HEK293 (cell line): ENCODE measurements around the gene HDAC2.
A peak's percentile ranks its signal among the peaks of the same experiment; 100 is the strongest.

Source experiments
- CTCF ChIA-PET: fragments of 350-600 bp; formaldehyde crosslinking; extraction: SDS; loops from one replicate; lab custom pipeline; 2021; ENCODE audit warnings: antibody characterized with exemption; lab: Yijun Ruan, JAX
- POLR2A ChIA-PET: fragments of 300-600 bp; formaldehyde crosslinking; extraction: SDS; loops from one replicate; lab custom pipeline; 2020; ENCODE audit warnings: antibody characterized with exemption, inconsistent platforms; lab: Yijun Ruan, JAX
- H3K27ac ChIP-seq: fragments of 200-500 bp; sonication (Bioruptor generic); 2 replicates; pipeline ENCODE4 v1.5.1; 2014; ENCODE audit warnings: low read depth, low read length, control low read depth, inconsistent platforms; ENCODE audit errors: extremely low read depth
- H3K36me3 ChIP-seq, 2 experiments: fragments of 200-500 bp in 1 of 2; sonication (Bioruptor generic) in 1 of 2; 1 replicate in 1 of 2; 2 replicates in 1 of 2; pipeline ENCODE4 v1.5.1; 2014 to 2017; ENCODE audit warnings: inconsistent platforms in 2 of 2, low read length in 2 of 2; ENCODE audit not compliant: control insufficient read depth in 2 of 2, insufficient read depth in 1 of 2
- H3K4me1 ChIP-seq: fragments of 200-500 bp; sonication (Bioruptor generic); 2 replicates; pipeline ENCODE4 v1.5.1; 2014; ENCODE audit warnings: mild to moderate bottlenecking, low read length, inconsistent platforms; ENCODE audit not compliant: control insufficient read depth, insufficient read depth
- H3K4me3 ChIP-seq: 2 replicates; pipeline ENCODE4 v1.5.1; 2011; ENCODE audit warnings: low read depth, mild to moderate bottlenecking, control low read depth, low read length, moderate library complexity
- H3K9me3 ChIP-seq: fragments of 200-500 bp; sonication (Bioruptor generic); 2 replicates; pipeline ENCODE4 v1.5.1; 2014; ENCODE audit warnings: low read depth, low read length, inconsistent platforms; ENCODE audit not compliant: control insufficient read depth, insufficient read depth
- BCL11B ChIP-seq: fragments of 450-650 bp; formaldehyde crosslinking; IDR thresholded peaks from 2 replicates; pipeline ENCODE4 v1.5.1; 2016; ENCODE audit warnings: low read depth, missing biosample characterization, missing genetic modification characterization
- GFI1B ChIP-seq: fragments of 450-650 bp; formaldehyde crosslinking; IDR thresholded peaks from 2 replicates; pipeline ENCODE4 v1.5.1; 2016; ENCODE audit warnings: missing biosample characterization, missing genetic modification characterization
- KLF9 ChIP-seq: fragments of 450-650 bp; formaldehyde crosslinking; IDR thresholded peaks from 2 replicates; pipeline ENCODE4 v1.5.1; 2016; ENCODE audit warnings: missing biosample characterization, missing genetic modification characterization, low read depth
- SCRT2 ChIP-seq: fragments of 450-650 bp; formaldehyde crosslinking; IDR thresholded peaks from 2 replicates; pipeline ENCODE4 v1.5.1; 2016; ENCODE audit warnings: missing biosample characterization, missing genetic modification characterization
- SETDB1 ChIP-seq: IDR thresholded peaks from one replicate; pipeline ENCODE4 v1.6.1; 2017; ENCODE audit warnings: mild to moderate bottlenecking, low read length, moderate library complexity, mixed read lengths; ENCODE audit not compliant: insufficient read length
- SP3 ChIP-seq: fragments of 450-650 bp; formaldehyde crosslinking; IDR thresholded peaks from 2 replicates; pipeline ENCODE4 v1.5.1; 2016; ENCODE audit warnings: missing biosample characterization, missing genetic modification characterization
- YY1 ChIP-seq: fragments of 450-650 bp; formaldehyde crosslinking; IDR thresholded peaks from 2 replicates; pipeline ENCODE4 v1.5.1; 2018; ENCODE audit warnings: missing biosample characterization, missing genetic modification characterization
- ZBTB21 ChIP-seq: fragments of 450-650 bp; formaldehyde crosslinking; IDR thresholded peaks from 2 replicates; pipeline ENCODE4 v1.5.1; 2017; ENCODE audit warnings: missing biosample characterization, missing genetic modification characterization
- ZBTB7A ChIP-seq: fragments of 450-650 bp; formaldehyde crosslinking; IDR thresholded peaks from 2 replicates; pipeline ENCODE4 v1.5.1; 2016; ENCODE audit warnings: low read depth, missing biosample characterization, missing genetic modification characterization
- ZNF10 ChIP-seq: fragments of 450-650 bp; formaldehyde crosslinking; IDR thresholded peaks from 2 replicates; pipeline ENCODE4 v1.5.1; 2017; ENCODE audit warnings: missing biosample characterization, missing genetic modification characterization
- ZNF121 ChIP-seq: fragments of 450-650 bp; formaldehyde crosslinking; IDR thresholded peaks from 2 replicates; pipeline ENCODE4 v1.5.1; 2016; ENCODE audit warnings: missing biosample characterization, missing genetic modification characterization
- ZNF140 ChIP-seq: fragments of 450-650 bp; formaldehyde crosslinking; IDR thresholded peaks from 2 replicates; pipeline ENCODE4 v1.5.1; 2016; ENCODE audit warnings: missing biosample characterization, missing genetic modification characterization
- ZNF2 ChIP-seq: fragments of 450-650 bp; formaldehyde crosslinking; IDR thresholded peaks from 2 replicates; pipeline ENCODE4 v1.5.1; 2016; ENCODE audit warnings: missing biosample characterization, missing genetic modification characterization
- ZNF280C ChIP-seq: fragments of 450-650 bp; formaldehyde crosslinking; IDR thresholded peaks from 2 replicates; pipeline ENCODE4 v1.5.1; 2016; ENCODE audit warnings: missing biosample characterization, missing genetic modification characterization
- ZNF341 ChIP-seq: fragments of 450-650 bp; formaldehyde crosslinking; IDR thresholded peaks from 2 replicates; pipeline ENCODE4; 2016; ENCODE audit warnings: low read depth, missing biosample characterization, missing genetic modification characterization
- ZNF350 ChIP-seq: fragments of 450-650 bp; formaldehyde crosslinking; IDR thresholded peaks from 2 replicates; pipeline ENCODE4 v1.5.0; 2017; ENCODE audit warnings: missing biosample characterization, mild to moderate bottlenecking, missing genetic modification characterization
- ZNF416 ChIP-seq: fragments of 450-650 bp; formaldehyde crosslinking; IDR thresholded peaks from 2 replicates; pipeline ENCODE4 v1.5.1; 2016; ENCODE audit warnings: missing biosample characterization, missing genetic modification characterization
- ZNF518A ChIP-seq: fragments of 450-650 bp; formaldehyde crosslinking; conservative IDR thresholded peaks from 2 replicates; pipeline ENCODE4 v1.5.1; 2016; ENCODE audit warnings: low read depth, missing biosample characterization, missing genetic modification characterization
- ZNF843 ChIP-seq: fragments of 450-650 bp; formaldehyde crosslinking; IDR thresholded peaks from 2 replicates; pipeline ENCODE4 v1.5.1; 2016; ENCODE audit warnings: missing biosample characterization, missing genetic modification characterization
- ZSCAN30 ChIP-seq: fragments of 450-650 bp; IDR thresholded peaks from 2 replicates; pipeline ENCODE4 v1.5.1; 2018; ENCODE audit warnings: missing biosample characterization, mild to moderate bottlenecking, missing genetic modification characterization, moderate library complexity
- TF ChIP-seq, protein P1 (sequence below): fragments of 450-650 bp; formaldehyde crosslinking; IDR thresholded peaks from 2 replicates; pipeline ENCODE4; 2016; ENCODE audit warnings: missing biosample characterization, missing genetic modification characterization
- TF ChIP-seq, protein P2 (sequence below): fragments of 450-650 bp; formaldehyde crosslinking; IDR thresholded peaks from 2 replicates; pipeline ENCODE4 v1.5.1; 2016; ENCODE audit warnings: missing biosample characterization, missing genetic modification characterization, borderline replicate concordance
- TF ChIP-seq, protein P3 (sequence below): fragments of 450-650 bp; formaldehyde crosslinking; IDR thresholded peaks from 2 replicates; pipeline ENCODE4 v1.5.1; 2016; ENCODE audit warnings: missing biosample characterization, missing genetic modification characterization

Gene HDAC2

DNA sequence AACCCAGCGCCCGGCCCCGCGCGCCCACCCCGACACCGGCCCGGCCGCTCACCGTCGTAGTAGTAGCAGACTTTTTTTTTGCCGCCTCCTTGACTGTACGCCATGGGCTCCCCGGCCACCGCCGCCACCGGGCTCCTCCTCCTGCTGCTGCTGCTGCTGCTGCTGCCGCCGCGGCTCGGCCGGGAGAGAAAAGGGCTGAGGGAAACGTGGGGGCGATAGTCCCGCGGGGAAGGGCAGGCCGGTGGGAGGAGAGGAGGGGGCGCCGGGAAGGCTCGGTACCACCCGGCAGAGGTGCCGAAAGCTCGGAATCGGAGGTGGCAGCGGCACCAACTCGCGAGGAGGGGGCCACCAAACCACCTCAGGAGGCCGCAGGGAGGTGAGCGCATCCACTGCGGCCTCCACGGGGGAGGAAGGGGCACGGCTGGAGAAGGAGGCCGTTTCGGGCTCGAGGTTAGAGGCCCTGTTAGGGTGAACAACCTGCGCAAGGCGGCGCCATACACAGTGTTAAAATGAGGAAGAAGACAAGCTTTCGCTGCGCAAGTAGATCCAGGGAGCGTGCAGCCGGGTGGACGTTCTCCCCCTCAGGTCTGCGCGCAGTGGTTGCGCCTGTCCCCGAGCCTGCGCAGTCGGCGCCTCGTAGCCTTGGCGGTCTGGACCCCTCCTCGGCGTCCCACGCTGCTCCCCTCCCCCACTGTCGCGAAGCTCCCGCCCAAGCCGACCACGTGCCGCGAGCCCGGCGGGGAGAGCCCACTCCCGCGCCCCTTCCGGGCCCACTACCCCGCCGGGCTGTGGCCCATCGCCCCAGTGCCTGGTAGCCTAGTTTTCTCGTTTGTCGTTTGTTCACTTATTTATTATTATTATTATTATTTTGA, at the start of gene HDAC2:
TSS of gene HDAC2 (minus strand) at position 344 of the 872 bp plus-strand sequence. CDS start at position 104, 240 bp downstream.
- ChIA-PET POLR2A (interaction anchor here (0.7 to 1.4 kb wide), 4 partner anchors 10 to 25 kb away, joined by 3 to 7 read pairs (median 4); no protein-coding TSS in a partner anchor), CTCF (interaction anchor here (1.3 kb wide), 1 partner anchor 10 kb away, joined by 10 read pairs; no protein-coding TSS in a partner anchor)
- H3K27ac ChIP-seq: peak within 1 kb of the TSS; percentile 90
- H3K4me3 ChIP-seq: peak within 1 kb of the TSS; percentile 96
- peaks cover 9% of the 10 kb centered on the region for H3K4me1 ChIP-seq
- no peaks in the 10 kb centered on the region for H3K36me3 ChIP-seq
- H3K9me3 ChIP-seq: no peaks in the 10 kb centered on the region
- TF ChIP-seq ZNF341: peak; percentile 83
- peak; percentile 49; the same call in 1 of the 2 replicates for TF ChIP-seq KLF9 (tag by site-specific recombination)
- TF ChIP-seq SETDB1: peak; percentile 84
- TF ChIP-seq ZSCAN30 (tag by site-specific recombination): no peak; the same call in none of the 2 replicates
- TF ChIP-seq SP3 (tag by site-specific recombination): peak; percentile 60
- peak; percentile 44; the same call in 1 of the 2 replicates for TF ChIP-seq SCRT2
- no peak for TF ChIP-seq ZNF140 (tag by site-specific recombination)
- 0 out of 2 replicates have a peak, but pooled peaks have one; percentile 17 for TF ChIP-seq BCL11B (tag by site-specific recombination)
- TF ChIP-seq ZNF10 (tag by site-specific recombination): peak; percentile 10; the same call in 1 of the 2 replicates
- TF ChIP-seq ZBTB7A (tag by site-specific recombination): peak; percentile 99
- TF ChIP-seq, protein P1, sequence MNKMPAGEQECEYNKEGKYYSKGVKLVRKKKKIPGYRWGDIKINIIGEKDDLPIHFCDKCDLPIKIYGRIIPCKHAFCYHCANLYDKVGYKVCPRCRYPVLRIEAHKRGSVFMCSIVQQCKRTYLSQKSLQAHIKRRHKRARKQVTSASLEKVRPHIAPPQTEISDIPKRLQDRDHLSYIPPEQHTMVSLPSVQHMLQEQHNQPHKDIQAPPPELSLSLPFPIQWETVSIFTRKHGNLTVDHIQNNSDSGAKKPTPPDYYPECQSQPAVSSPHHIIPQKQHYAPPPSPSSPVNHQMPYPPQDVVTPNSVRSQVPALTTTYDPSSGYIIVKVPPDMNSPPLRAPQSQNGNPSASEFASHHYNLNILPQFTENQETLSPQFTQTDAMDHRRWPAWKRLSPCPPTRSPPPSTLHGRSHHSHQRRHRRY (tag by site-specific recombination): no peak
- TF ChIP-seq ZNF2: peak; percentile 96
- peak; percentile 50; the same call in 1 of the 2 replicates for TF ChIP-seq ZBTB21 (tag by site-specific recombination)
- no peak for TF ChIP-seq ZNF350
- 0 out of 2 replicates have a peak, but pooled peaks have one; percentile 33 for TF ChIP-seq GFI1B (tag by site-specific recombination)
- TF ChIP-seq, protein P2, sequence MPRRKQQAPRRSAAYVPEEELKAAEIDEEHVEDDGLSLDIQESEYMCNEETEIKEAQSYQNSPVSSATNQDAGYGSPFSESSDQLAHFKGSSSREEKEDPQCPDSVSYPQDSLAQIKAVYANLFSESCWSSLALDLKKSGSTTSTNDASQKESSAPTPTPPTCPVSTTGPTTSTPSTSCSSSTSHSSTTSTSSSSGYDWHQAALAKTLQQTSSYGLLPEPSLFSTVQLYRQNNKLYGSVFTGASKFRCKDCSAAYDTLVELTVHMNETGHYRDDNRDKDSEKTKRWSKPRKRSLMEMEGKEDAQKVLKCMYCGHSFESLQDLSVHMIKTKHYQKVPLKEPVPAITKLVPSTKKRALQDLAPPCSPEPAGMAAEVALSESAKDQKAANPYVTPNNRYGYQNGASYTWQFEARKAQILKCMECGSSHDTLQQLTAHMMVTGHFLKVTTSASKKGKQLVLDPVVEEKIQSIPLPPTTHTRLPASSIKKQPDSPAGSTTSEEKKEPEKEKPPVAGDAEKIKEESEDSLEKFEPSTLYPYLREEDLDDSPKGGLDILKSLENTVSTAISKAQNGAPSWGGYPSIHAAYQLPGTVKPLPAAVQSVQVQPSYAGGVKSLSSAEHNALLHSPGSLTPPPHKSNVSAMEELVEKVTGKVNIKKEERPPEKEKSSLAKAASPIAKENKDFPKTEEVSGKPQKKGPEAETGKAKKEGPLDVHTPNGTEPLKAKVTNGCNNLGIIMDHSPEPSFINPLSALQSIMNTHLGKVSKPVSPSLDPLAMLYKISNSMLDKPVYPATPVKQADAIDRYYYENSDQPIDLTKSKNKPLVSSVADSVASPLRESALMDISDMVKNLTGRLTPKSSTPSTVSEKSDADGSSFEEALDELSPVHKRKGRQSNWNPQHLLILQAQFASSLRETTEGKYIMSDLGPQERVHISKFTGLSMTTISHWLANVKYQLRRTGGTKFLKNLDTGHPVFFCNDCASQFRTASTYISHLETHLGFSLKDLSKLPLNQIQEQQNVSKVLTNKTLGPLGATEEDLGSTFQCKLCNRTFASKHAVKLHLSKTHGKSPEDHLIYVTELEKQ (tag by site-specific recombination): peak; percentile 43; the same call in 1 of the 2 replicates
- no peak for TF ChIP-seq ZNF280C
- 0 out of 2 replicates have a peak, but pooled peaks have one; percentile 41 for TF ChIP-seq ZNF518A
- TF ChIP-seq ZNF121 (tag by site-specific recombination): 0 out of 2 replicates have a peak, but pooled peaks have one; percentile 14
- no peak for TF ChIP-seq ZNF416 (tag by site-specific recombination)
- TF ChIP-seq, protein P3, sequence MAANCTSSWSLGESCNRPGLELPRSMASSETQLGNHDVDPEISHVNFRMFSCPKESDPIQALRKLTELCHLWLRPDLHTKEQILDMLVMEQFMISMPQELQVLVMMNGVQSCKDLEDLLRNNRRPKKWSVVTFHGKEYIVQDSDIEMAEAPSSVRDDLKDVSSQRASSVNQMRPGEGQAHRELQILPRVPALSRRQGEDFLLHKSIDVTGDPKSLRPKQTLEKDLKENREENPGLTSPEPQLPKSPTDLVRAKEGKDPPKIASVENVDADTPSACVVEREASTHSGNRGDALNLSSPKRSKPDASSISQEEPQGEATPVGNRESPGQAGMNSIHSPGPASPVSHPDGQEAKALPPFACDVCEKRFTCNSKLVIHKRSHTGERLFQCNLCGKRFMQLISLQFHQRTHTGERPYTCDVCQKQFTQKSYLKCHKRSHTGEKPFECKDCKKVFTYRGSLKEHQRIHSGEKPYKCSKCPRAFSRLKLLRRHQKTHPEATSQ (tag by site-specific recombination): peak; percentile 82; the same call in 1 of the 2 replicates
- peak; percentile 58; the same call in 1 of the 2 replicates for TF ChIP-seq YY1 (tag by site-specific recombination)
- peak; percentile 70; the same call in 1 of the 2 replicates for TF ChIP-seq ZNF843 (tag by site-specific recombination)
